Peyer's patch (tissue), 4 donors: ENCODE measurements around the gene LRP1-AS. TPM values are rescaled to one million over a fixed set of nuclear protein-coding genes. Genes with fewer than 3 reads are reported as not detected.

Experiments used
- DNase-seq, 3 donors: peaks; one replicate each; pipeline ENCODE4 v3.0.0-alpha.2; 2017 to 2019
- H3K27ac ChIP-seq, 4 donors: fragments of 200-600 bp; sonication (generic); one replicate each; pipeline ENCODE4 v1.5.1; 2016 to 2019
- H3K27me3 ChIP-seq, 2 donors: fragments of 200-600 bp; sonication (generic); one replicate each; pipeline ENCODE4 v1.5.1; 2019
- H3K36me3 ChIP-seq, 3 donors: fragments of 200-600 bp; sonication (generic); one replicate each; pipeline ENCODE4 v1.5.1; 2016 to 2019
- H3K4me1 ChIP-seq, 4 donors: fragments of 200-600 bp; sonication (generic); one replicate each; pipeline ENCODE4 v1.5.1; 2016 to 2019
- H3K4me3 ChIP-seq, 4 donors: fragments of 200-600 bp; sonication (generic); 1 replicate in 3 of 4; 2 replicates in 1 of 4; pipeline ENCODE4 v1.5.1; 2016 to 2019; ENCODE audit warnings: mild to moderate bottlenecking in 1 of 4
- H3K9me3 ChIP-seq, 4 donors: fragments of 200-600 bp; sonication (generic); one replicate each; pipeline ENCODE4 v1.5.1; 2016 to 2019; ENCODE audit warnings: mild to moderate bottlenecking in 1 of 4
- POLR2A ChIP-seq, 2 donors: fragments of 450-650 bp; IDR thresholded peaks; one replicate each; pipeline ENCODE4 v1.5.1; 2017; ENCODE audit warnings: antibody characterized with exemption in 2 of 2, mild to moderate bottlenecking in 2 of 2, moderate library complexity in 2 of 2
- total RNA-seq, 4 donors: library from RNA; depleted of rRNA; stranded (reverse); fragments of >200 nt; gene quantifications; one replicate each; pipeline ENCODE4 v1.1.0, GENCODE V29; 2016
- TF ChIP-seq, protein P1 (sequence below), 6 experiments: fragments of 450-650 bp in 4 of 6; fragments of 200-600 bp in 2 of 6; sonication (generic) in 1 of 6; IDR thresholded peaks; one replicate each; pipeline ENCODE4 v1.5.1; 2017 to 2019; ENCODE audit warnings: antibody characterized with exemption in 6 of 6, mild to moderate bottlenecking in 3 of 6, moderate library complexity in 1 of 6

The LRP1-AS gene
- total RNA-seq, 4 donors from 2014 or later = not detected

- TF ChIP-seq, protein P1, sequence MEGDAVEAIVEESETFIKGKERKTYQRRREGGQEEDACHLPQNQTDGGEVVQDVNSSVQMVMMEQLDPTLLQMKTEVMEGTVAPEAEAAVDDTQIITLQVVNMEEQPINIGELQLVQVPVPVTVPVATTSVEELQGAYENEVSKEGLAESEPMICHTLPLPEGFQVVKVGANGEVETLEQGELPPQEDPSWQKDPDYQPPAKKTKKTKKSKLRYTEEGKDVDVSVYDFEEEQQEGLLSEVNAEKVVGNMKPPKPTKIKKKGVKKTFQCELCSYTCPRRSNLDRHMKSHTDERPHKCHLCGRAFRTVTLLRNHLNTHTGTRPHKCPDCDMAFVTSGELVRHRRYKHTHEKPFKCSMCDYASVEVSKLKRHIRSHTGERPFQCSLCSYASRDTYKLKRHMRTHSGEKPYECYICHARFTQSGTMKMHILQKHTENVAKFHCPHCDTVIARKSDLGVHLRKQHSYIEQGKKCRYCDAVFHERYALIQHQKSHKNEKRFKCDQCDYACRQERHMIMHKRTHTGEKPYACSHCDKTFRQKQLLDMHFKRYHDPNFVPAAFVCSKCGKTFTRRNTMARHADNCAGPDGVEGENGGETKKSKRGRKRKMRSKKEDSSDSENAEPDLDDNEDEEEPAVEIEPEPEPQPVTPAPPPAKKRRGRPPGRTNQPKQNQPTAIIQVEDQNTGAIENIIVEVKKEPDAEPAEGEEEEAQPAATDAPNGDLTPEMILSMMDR (IDR thresholded peaks at IDR 0.05) = peak in 1 of 6 experiments; percentile 2
- no peak for TF ChIP-seq POLR2A (IDR thresholded peaks at IDR 0.05)
- H3K27me3 ChIP-seq = no peaks in the 10 kb centered on the region
- peaks cover 0 to 49% (median 5%) of the 10 kb centered on the region in 4 donors for H3K4me1 ChIP-seq
- H3K9me3 ChIP-seq = no peaks in the 10 kb centered on the region
- H3K36me3 ChIP-seq = peaks cover 0 to 30% (median 0%) of the 10 kb centered on the region in 3 donors
- DNase-seq = peak; percentile 78 to 93 (median 89)
- peak overlapping the region; percentile 98 to 99 (median 98) for H3K27ac ChIP-seq
- H3K4me3 ChIP-seq = peak overlapping the region; percentile 74 to 81 (median 76)
These were observed 37.1 kb downstream of the LRP1-AS start for GRCh38 chr12:57110104-57111030.

DNA sequence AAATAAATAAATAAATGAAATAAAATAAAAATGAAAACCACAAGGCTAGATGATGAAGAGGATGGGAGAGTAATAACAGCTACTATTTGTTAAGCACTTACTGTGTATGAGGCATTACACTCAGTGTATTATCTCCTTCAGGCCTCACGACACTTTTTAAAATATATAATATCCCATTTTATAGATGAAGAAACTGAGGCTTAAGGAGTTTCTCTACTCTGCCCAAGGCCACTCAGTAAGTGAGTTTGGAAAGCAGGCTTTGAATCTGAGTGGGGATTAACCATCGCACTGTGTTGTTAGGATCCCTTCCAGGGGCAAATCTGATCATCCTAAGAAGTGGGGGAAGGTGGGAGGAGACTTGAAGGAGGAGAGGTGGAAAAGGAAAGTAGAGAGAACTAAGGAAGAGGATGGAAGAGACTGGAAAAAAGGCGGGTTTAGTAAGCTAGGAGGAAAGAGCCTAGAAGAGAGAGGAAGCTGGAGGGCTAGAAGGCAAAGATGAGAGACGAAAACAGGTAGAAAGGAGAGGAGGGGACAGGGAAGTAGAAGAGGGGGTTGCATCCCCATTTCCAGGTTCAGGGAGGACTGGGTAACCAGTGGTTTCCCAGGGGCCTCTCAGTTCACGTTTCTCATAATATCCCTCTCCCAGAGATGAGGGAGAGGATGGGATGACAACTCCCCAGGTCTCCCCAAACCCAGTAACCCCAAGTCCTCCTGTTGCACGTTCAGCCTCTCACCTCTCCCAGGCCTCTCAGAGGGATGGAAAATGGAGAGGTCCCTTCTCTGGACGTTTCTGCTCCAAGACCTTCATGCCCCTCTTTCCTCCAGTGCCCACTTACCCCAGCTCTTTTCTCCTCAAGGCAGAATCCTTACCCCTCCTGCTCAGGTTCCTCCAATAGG lies 38.0 kb downstream of the LRP1-AS start:
- H3K36me3 ChIP-seq = peaks cover 0 to 40% (median 0%) of the 10 kb centered on the region in 3 donors
- no peaks in the 10 kb centered on the region for H3K9me3 ChIP-seq
- H3K4me1 ChIP-seq = peaks cover 0 to 49% (median 5%) of the 10 kb centered on the region in 4 donors
- no peak for DNase-seq
- H3K27me3 ChIP-seq = no peaks in the 10 kb centered on the region
- peak overlapping the region; percentile 98 to 99 (median 98) for H3K27ac ChIP-seq
- TF ChIP-seq POLR2A (IDR thresholded peaks at IDR 0.05) = no peak
- TF ChIP-seq, protein P1 (IDR thresholded peaks at IDR 0.05) = no peak
- peak overlapping the region; percentile 74 to 81 (median 76) for H3K4me3 ChIP-seq

- DNase-seq = peak in 1 of 3 donors; percentile 45
- Histone ChIP-seq H3K4me1 (peaks cover 0 to 55% (median 5%) of the 10 kb centered on the region in 4 donors), H3K27ac (peak overlapping the region in 2 of 4 donors; percentile 25 to 65)
These were observed 39.8 kb downstream of the LRP1-AS start for GRCh38 chr12:57107456-57108155.

GRCh38 chr12:57106021-57106708 lies 41.3 kb downstream of the LRP1-AS start:
- H3K4me1 ChIP-seq = peaks cover 0 to 64% (median 5%) of the 10 kb centered on the region in 4 donors
- H3K4me3 ChIP-seq = peak overlapping the region in 1 of 4 donors; percentile 10
- H3K9me3 ChIP-seq = no peaks in the 10 kb centered on the region
- no peak for TF ChIP-seq POLR2A (IDR thresholded peaks at IDR 0.05)
- TF ChIP-seq, protein P1 (IDR thresholded peaks at IDR 0.05) = no peak
- peak in 1 of 3 donors; percentile 74 for DNase-seq
- H3K27ac ChIP-seq = peak overlapping the region in 1 of 4 donors; percentile 65
- H3K36me3 ChIP-seq = peaks cover 0 to 61% (median 0%) of the 10 kb centered on the region in 3 donors
- no peaks in the 10 kb centered on the region for H3K27me3 ChIP-seq

More at GRCh38 chr12:57107456-57108155, 39.8 kb downstream of the LRP1-AS start:
- TF ChIP-seq, protein P1 (IDR thresholded peaks at IDR 0.05) = no peak
- TF ChIP-seq POLR2A (IDR thresholded peaks at IDR 0.05) = no peak
- H3K36me3 ChIP-seq = peaks cover 0 to 50% (median 0%) of the 10 kb centered on the region in 3 donors
- H3K27me3 ChIP-seq = no peaks in the 10 kb centered on the region
- H3K4me3 ChIP-seq = no peak overlapping the region
- no peaks in the 10 kb centered on the region for H3K9me3 ChIP-seq
